ENCODE results near the gene KIF13A. TPM values are rescaled to one million over a fixed set of nuclear protein-coding genes. Genes with fewer than 3 reads are reported as not detected.
A peak's percentile ranks its signal among the peaks of the same experiment; 100 is the strongest.

Gene KIF13A
- total and polyA plus RNA-seq, 9 of the 15 experiments (the other 6 are each of a cell fraction or from before 2014, with no cell fraction given) = 3.6 to 44.3 (median 29.7) TPM

DNA sequence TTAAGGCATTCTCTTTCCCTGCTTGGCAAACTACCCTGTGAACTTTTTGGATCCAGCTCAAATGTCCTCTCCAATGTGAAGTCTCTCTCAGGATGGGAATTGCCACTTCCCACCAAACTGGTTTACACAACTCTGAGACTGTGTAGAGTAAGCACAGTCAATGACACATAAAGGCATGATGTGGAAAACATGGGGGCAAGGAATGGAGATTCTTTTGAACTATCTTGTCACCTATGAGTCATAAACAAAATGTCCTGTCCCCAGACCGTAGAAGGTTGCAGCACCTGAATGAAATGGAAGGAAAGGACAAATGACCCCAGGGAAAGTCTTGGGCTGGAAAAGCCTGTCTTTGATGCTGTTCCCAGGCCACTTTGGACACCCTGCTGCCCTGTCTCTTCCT, 11.0 kb upstream of the KIF13A start (continued):
- peak; percentile 29; the same call in 1 of the 2 replicates for TF ChIP-seq JUND (IDR thresholded peaks at IDR 0.05; ENCODE audit: borderline replicate concordance, low read depth, low read length)
- TF ChIP-seq JUND (tag; IDR thresholded peaks at IDR 0.05; ENCODE audit: borderline replicate concordance, low read depth, low read length) = peak; percentile 61; the same call in 1 of the 3 replicates
- no peak for TF ChIP-seq ADNP (tag; IDR thresholded peaks at IDR 0.05)
- TF ChIP-seq HNRNPL (IDR thresholded peaks at IDR 0.05; ENCODE audit: low read depth, low read length) = no peak
- no peak for TF ChIP-seq ZNF699 (CRISPR knock-in tag; IDR thresholded peaks at IDR 0.05; ENCODE audit: insufficient replicate concordance)
- TF ChIP-seq SNRNP70 (optimal IDR thresholded peaks at IDR 0.05; ENCODE audit: low read depth, low read length) = no peak
- TF ChIP-seq EP400 (IDR thresholded peaks at IDR 0.05) = no peak
- peak; percentile 77 for TF ChIP-seq ATF3 (IDR thresholded peaks at IDR 0.05)
- no peak for TF ChIP-seq ATF3 (CRISPR knock-in tag; conservative IDR thresholded peaks at IDR 0.05)
- no peak for TF ChIP-seq ETV6 (IDR thresholded peaks at IDR 0.05; ENCODE audit: borderline replicate concordance in 1 of 2, low read depth in 2 of 2, low read length in 1 of 2)
- TF ChIP-seq ETV6 (CRISPR knock-in tag; IDR thresholded peaks at IDR 0.05; ENCODE audit: borderline replicate concordance) = no peak
- TF ChIP-seq, protein P1, sequence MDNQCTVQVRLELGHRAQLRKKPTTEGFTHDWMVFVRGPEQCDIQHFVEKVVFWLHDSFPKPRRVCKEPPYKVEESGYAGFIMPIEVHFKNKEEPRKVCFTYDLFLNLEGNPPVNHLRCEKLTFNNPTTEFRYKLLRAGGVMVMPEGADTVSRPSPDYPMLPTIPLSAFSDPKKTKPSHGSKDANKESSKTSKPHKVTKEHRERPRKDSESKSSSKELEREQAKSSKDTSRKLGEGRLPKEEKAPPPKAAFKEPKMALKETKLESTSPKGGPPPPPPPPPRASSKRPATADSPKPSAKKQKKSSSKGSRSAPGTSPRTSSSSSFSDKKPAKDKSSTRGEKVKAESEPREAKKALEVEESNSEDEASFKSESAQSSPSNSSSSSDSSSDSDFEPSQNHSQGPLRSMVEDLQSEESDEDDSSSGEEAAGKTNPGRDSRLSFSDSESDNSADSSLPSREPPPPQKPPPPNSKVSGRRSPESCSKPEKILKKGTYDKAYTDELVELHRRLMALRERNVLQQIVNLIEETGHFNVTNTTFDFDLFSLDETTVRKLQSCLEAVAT (IDR thresholded peaks at IDR 0.05) = no peak
